T-helper 1 cell treated with Interleukin-12 subunit alpha and Interleukin-12 subunit beta and Interleukin-4 antibody, amounts not matched to agents 30 μg/mL and 1 μg/mL, for 36 hours (primary cell): ENCODE results near the gene GARIN5A.

Source experiments
- H3K27ac Mint-ChIP-seq: one replicate; pipeline ENCODE4 v1.8.0; 2021; ENCODE audit warnings: mild to moderate bottlenecking, mixed read lengths
- H3K27me3 Mint-ChIP-seq: one replicate; pipeline ENCODE4 v1.8.0; 2021; ENCODE audit warnings: low read depth, mixed read lengths
- H3K36me3 Mint-ChIP-seq: one replicate; pipeline ENCODE4 v1.8.0; 2021; ENCODE audit warnings: low read depth, mixed read lengths
- H3K4me1 Mint-ChIP-seq: one replicate; pipeline ENCODE4 v1.8.0; 2021; ENCODE audit warnings: low read depth, mixed read lengths
- H3K4me3 Mint-ChIP-seq: one replicate; pipeline ENCODE4 v1.8.0; 2021; ENCODE audit warnings: mild to moderate bottlenecking, moderate library complexity, mixed read lengths
- H3K9me3 Mint-ChIP-seq: one replicate; pipeline ENCODE4 v1.8.0; 2021; ENCODE audit warnings: mixed read lengths

The GARIN5A gene

DNA sequence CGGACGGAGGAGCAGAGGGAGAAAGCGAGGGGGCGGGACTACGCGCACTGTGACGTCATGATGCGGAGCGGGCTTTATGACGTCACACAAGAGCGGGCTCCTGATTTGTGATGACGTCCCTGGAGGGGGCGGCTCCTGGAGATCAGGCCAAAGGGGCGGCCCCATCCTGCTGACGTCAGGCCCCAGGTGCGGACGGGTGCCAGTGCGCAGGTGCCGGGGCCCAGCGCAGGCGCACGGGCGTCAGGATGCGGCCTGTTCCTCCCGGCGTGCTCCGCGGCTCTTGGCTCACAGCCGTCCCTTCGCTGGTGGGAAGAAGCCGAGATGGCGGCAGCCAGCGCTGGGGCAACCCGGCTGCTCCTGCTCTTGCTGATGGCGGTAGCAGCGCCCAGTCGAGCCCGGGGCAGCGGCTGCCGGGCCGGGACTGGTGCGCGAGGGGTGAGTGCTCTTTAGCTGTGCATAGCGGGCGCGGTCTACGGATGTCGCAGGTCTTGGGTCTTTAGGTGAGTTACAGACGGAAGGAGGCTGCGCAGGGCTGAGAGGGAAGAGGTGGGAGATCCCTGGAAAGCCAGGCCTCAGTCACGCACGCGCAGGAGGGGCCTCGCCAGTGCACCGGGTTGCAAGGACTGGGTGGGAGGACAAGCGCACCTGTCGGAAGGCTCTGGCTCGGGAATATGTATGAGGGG is at the start of gene GARIN5A, which contains the start of gene EMC10:
Gene GARIN5A (minus strand): TSS at position 625 of the 683 bp plus-strand sequence. CDS start 460 bp downstream, at position 165.
Gene EMC10 (plus strand): TSS at position 284 of the 683 bp plus-strand sequence. CDS start 38 bp downstream, at position 322.
- Mint-ChIP-seq H3K4me3 (peak within 1 kb of the TSS; percentile 98), H3K27me3 (no peaks in the 10 kb centered on the region), H3K9me3 (no peaks in the 10 kb centered on the region), H3K36me3 (peaks cover 14% of the 10 kb centered on the region), H3K4me1 (peaks cover 15% of the 10 kb centered on the region), H3K27ac (peak within 1 kb of the TSS; percentile 93)

DNA sequence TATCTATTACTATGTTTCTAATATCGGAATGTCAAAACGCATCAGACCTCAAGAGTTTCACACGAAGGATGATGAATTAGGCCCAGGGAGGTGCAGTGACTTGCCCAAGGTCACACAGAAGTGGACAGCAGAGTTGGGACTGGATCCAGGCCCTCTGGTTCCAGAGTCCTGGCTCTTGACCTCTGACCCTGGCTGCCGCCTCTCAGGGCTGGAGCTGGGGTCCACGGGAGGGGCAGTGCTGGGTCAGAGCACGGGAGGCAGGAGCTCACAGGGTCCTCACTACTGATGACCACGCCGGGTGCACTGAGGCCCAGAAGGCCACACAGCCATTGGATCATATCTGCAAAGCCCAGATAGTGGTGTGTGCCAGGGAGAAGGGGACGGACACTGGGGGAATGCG is 46.2 kb upstream of the GARIN5A start:
- Mint-ChIP-seq H3K27me3 (no peaks in the 10 kb centered on the region), H3K36me3 (no peaks in the 10 kb centered on the region), H3K9me3 (no peaks in the 10 kb centered on the region), H3K4me3 (no peak overlapping the region), H3K27ac (no peak overlapping the region), H3K4me1 (no peaks in the 10 kb centered on the region)

DNA sequence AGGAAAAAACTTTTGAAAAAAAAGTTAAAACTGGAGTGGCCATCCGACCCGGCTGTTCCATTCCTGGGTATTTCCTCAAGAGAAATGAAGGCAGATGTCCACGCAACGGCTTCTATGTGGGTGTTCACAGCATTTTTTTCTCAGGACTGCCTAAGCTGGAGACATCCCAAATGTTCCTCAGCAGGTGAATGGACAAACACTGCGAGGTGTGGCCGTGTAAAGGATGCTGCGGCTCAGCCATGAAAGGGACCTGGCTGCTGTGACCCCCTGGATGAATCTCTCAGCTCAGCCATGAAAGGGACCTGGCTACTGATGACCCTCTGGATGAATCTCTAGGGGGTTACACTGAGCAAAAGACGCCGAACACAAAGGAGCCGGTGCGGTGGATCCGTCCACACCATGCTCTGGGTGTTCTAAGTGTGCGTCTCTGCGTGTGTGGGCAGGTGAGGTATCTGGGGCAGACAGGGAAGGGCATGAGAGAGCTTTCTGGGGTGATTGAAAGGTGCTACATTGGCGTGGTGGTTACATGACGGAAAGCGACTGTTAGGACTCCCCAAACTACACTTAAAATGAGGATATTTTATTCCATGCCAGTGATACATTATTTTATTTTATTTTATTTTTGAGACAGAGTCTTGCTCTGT is 44.3 kb upstream of the GARIN5A start:
- Mint-ChIP-seq H3K36me3 (no peaks in the 10 kb centered on the region), H3K27me3 (no peaks in the 10 kb centered on the region), H3K9me3 (no peaks in the 10 kb centered on the region), H3K4me1 (no peaks in the 10 kb centered on the region), H3K27ac (no peak overlapping the region), H3K4me3 (no peak overlapping the region)

DNA sequence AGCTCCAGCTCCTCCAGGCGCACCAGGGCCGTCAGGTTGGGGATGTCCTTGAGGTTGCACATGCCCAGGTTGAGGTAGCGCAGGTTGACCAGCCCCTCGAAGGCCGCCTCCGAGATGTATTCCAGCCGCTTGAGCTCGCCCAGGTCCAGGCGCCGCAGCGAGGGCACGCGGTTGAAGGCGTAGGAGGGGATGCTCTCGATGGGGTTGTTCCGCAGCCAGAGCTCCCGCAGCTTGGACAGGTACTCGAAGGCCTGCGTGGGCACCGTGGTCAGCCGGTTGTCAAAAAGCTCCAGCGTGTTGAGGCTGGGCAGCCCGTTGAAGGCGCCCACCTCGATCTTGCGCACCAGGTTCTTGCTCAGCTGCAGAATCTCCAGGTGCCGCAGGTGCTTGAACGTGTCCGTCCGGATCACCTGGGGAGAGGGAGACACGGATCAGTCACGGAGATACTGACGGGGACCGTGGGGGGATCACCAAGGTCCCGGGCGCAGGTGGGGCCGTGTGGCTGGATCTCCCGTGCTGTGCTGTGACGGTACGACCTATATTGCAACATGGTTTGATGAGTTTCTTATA is 42.4 kb upstream of the GARIN5A start:
- H3K27ac Mint-ChIP-seq = no peak overlapping the region
- no peaks in the 10 kb centered on the region for H3K9me3 Mint-ChIP-seq

DNA sequence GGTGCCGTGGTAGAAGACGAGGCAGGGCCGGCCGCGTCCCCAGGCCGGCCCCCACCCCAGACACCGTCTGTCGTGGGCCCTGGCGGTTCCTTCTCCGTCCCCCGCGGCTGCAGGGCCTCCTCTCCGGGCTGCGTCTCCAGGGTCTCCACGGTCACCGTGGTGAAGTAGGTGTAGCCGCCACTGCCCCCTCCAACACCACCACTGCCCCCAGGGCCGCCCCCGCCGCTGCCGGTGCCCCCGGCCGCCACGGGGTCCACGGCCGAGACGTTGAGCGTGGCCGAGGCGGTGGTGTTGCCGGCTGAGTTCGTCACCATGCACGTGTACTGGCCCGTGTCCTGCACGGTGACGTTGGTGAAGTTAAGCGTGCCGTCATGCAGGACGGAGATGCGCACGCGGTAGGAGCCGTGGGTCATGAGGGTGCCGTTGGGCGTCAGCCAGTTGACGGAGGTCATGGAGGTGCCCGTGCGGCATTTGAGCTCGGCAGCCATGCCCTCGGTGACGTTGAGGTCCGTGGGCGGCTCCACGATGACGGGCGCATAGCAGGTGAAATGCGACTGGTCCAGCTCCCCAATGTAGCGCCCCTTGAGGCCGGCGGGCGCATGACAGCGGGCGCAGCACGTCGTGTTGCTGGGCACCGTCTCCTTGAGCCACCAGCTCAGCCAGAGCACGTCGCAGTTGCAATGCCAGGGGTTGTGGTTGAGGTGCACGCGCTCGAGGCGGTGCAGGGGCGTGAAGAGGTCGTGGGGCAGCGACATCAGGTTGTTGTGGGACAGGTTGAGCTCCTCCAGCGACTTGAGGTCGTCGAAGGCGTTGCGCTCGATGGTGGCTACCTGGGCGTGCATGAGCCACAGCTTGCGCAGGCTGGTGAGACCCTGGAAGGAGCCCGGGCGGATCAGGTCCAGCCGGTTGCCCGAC is 41.7 kb upstream of the GARIN5A start:
- Mint-ChIP-seq H3K4me3 (no peak overlapping the region), H3K27ac (no peak overlapping the region), H3K9me3 (no peaks in the 10 kb centered on the region), H3K36me3 (no peaks in the 10 kb centered on the region), H3K4me1 (no peaks in the 10 kb centered on the region), H3K27me3 (no peaks in the 10 kb centered on the region)

More for the DNA sequence above, 42.4 kb upstream of the GARIN5A start:
- H3K4me1 Mint-ChIP-seq = no peaks in the 10 kb centered on the region
- H3K4me3 Mint-ChIP-seq = no peak overlapping the region
- H3K27me3 Mint-ChIP-seq = no peaks in the 10 kb centered on the region
- no peaks in the 10 kb centered on the region for H3K36me3 Mint-ChIP-seq

DNA sequence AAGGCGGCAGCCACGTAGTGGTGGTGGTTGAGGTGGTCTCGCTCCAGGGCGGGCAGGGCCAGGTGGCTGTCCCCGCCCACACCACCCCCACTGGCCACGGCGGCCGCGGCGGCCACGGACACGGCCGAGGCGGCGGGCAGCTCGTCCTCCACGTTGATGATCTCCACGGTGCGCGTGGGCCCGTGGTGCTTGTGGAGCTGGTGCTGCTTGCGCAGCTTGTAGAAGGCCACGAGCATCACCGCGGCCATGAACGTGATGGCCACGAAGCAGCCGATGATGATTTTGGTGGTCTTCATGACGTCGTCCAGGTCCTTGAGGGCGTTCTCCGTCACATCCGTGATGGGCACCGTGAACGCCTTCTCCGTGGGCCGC is 41.0 kb upstream of the GARIN5A start:
- H3K4me1 Mint-ChIP-seq = no peaks in the 10 kb centered on the region

DNA sequence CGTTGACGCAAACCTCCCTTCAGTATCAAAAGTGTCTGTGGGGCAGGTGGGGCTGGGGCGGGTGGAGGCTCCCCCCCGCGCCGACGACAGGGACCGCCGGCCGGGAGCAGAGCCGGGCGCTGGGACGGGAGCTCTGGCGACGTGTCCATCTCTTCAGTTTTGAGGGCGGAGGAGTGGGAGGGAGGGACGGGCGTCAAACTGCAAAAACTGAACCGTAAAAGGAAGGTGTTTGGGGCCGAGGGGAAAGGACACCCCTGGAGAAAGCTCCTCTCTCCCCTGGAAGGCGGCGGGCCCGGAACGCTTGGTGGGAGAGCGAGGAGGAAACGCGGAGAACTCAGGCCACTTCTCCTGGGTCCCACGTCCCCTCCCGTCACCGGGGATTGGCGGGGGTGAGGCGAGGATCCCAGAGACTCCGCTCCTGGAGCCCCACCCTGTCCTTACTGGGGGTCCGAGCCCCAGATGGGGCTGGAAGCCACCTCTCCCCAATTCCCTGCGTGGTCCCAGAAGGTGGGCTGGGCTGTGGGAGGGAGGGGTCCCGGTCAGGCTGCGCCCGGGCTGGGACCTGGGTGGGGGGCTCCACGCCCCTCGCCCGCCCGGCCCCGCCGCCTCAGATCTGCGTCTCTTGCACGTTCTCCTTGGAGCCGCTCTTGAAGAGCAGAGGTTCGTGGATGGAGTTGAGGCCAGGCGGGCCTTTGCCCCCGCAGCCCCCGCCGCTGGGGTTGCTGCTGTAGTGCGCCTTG is 40.5 kb upstream of the GARIN5A start:
- no peaks in the 10 kb centered on the region for H3K27me3 Mint-ChIP-seq
- no peaks in the 10 kb centered on the region for H3K9me3 Mint-ChIP-seq
- H3K36me3 Mint-ChIP-seq = no peaks in the 10 kb centered on the region
- H3K27ac Mint-ChIP-seq = no peak overlapping the region
- H3K4me1 Mint-ChIP-seq = no peaks in the 10 kb centered on the region
- H3K4me3 Mint-ChIP-seq = no peak overlapping the region

More for the DNA sequence above, 41.0 kb upstream of the GARIN5A start:
- no peaks in the 10 kb centered on the region for H3K36me3 Mint-ChIP-seq
- no peak overlapping the region for H3K27ac Mint-ChIP-seq
- H3K27me3 Mint-ChIP-seq = no peaks in the 10 kb centered on the region
- no peaks in the 10 kb centered on the region for H3K9me3 Mint-ChIP-seq
- H3K4me3 Mint-ChIP-seq = no peak overlapping the region

DNA sequence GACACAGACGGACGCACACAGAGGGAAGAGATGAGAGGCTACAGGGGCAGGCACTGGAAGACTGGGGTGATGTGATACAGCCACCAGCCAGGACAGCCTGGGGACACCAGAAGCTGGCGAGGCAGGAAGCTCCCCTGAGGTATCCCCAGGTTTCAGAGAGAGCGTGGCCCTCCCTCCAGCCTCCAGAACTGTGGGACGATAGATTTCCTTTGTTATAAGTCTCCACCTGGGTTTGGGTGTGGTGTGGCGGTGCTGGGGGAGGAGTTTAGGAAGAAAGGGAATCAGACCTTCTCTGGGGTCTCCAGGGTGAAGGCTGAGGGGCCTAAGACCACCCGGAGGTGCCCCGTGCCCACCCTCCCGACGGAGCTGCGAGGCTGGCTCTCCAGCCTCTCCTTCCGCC is 39.8 kb upstream of the GARIN5A start:
- no peaks in the 10 kb centered on the region for H3K9me3 Mint-ChIP-seq
- H3K36me3 Mint-ChIP-seq = no peaks in the 10 kb centered on the region
- H3K4me1 Mint-ChIP-seq = peaks cover 2% of the 10 kb centered on the region
- H3K4me3 Mint-ChIP-seq = no peak overlapping the region
- no peak overlapping the region for H3K27ac Mint-ChIP-seq
- no peaks in the 10 kb centered on the region for H3K27me3 Mint-ChIP-seq

DNA sequence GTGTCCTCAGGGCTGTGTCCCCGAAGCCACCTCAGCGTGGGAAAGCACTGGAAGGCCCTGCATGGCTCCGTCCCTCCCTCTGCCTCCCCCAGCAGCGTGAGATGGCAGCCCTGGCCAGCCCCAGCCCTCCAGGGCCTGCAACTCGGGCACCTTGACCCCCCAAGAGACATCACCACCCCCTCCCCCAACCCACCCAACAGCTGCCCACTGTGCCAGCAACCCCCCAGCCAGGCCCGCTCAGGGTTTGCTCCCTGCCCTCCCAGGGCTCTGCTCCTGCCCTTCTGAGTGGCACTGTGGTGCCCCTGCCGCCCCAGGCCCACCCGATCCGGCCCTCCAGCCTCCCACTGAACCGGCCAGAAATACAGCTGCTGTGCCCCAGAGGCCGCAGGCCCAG is 38.5 kb upstream of the GARIN5A start:
- H3K9me3 Mint-ChIP-seq = no peaks in the 10 kb centered on the region
- H3K4me3 Mint-ChIP-seq = no peak overlapping the region
- peaks cover 3% of the 10 kb centered on the region for H3K36me3 Mint-ChIP-seq
- H3K27me3 Mint-ChIP-seq = no peaks in the 10 kb centered on the region
- H3K27ac Mint-ChIP-seq = no peak overlapping the region
- peaks cover 9% of the 10 kb centered on the region for H3K4me1 Mint-ChIP-seq

DNA sequence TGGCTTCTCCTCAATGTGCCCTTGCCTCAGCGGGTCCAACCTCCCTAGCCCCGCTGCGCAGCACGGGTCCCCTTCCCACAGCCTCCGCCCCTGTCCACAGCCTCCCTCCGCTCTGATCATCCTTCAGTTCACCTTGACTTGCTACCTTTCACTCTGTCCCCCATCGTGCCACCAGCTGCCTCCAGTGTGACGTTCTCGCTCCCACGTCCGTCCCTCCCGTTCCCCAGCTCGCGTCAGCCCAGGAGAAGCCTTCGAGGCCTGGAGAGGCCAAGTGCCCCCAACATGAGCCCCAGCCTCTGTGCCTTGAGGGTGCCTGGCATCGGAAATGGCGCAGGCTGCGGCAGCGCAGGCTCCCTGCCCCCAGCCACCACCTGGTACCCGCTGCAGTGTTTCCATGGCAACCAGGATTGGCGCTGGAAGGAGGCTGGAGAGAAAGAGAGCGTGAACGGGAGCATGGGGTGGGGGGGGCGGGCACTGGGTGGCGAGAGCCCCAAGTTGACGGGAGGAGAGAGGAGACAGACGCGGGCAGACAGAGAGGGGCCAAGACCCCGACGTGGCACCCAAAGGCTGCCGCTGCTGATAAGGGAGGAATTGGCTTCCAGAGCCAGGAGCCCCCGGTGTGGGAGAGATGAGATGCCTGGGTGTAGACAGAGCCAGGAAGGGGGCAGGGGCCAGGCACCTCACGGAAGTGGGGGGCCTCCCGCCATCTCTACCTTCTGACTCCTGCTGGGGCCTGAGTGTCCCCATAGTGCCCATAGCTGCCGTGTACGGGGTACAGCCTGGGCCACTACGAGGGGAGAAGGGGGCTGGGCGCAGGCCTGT is 37.9 kb upstream of the GARIN5A start:
- no peak overlapping the region for H3K27ac Mint-ChIP-seq
- no peaks in the 10 kb centered on the region for H3K9me3 Mint-ChIP-seq
- no peaks in the 10 kb centered on the region for H3K27me3 Mint-ChIP-seq
- H3K4me3 Mint-ChIP-seq = no peak overlapping the region
- peaks cover 9% of the 10 kb centered on the region for H3K4me1 Mint-ChIP-seq
- H3K36me3 Mint-ChIP-seq = peaks cover 3% of the 10 kb centered on the region

DNA sequence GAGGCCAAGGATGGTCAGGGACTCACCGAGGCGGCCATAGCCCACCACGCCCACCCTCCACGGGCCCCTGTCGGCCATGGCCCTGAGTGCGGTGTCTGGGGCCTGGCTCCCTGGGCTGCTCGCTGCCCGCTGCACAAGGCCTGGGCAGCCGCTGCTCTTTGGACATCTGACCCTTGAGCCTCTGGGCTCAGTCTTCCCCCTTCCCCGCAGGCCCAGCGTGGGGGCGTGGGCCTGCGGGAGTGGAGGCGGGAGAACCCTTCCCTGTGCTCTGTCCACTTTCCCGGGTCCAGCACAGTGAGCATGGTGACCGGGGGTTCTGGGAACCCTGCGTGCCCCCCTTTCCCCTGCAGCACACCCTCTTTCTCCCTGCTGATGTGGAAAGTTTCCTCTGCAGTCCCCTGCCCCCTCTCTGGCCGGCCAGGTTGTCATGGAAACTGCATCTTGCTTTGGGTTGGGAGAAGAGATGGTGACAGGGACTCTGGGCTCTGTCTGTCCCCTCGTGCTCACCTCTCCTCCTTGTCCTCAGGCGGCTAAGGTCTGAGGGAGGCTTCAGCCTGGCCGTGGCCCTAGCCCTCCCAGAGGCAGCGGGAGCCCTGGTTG is 37.2 kb upstream of the GARIN5A start, which contains the start of gene ASPDH:
Gene ASPDH (minus strand): TSS at position 168 of the 600 bp plus-strand sequence. CDS start 90 bp downstream, at position 78.
- Mint-ChIP-seq H3K9me3 (no peaks in the 10 kb centered on the region), H3K27ac (peak within 1 kb of the TSS; percentile 67), H3K4me1 (peaks cover 13% of the 10 kb centered on the region), H3K27me3 (no peaks in the 10 kb centered on the region), H3K4me3 (no peak within 1 kb of the TSS), H3K36me3 (peaks cover 3% of the 10 kb centered on the region)

DNA sequence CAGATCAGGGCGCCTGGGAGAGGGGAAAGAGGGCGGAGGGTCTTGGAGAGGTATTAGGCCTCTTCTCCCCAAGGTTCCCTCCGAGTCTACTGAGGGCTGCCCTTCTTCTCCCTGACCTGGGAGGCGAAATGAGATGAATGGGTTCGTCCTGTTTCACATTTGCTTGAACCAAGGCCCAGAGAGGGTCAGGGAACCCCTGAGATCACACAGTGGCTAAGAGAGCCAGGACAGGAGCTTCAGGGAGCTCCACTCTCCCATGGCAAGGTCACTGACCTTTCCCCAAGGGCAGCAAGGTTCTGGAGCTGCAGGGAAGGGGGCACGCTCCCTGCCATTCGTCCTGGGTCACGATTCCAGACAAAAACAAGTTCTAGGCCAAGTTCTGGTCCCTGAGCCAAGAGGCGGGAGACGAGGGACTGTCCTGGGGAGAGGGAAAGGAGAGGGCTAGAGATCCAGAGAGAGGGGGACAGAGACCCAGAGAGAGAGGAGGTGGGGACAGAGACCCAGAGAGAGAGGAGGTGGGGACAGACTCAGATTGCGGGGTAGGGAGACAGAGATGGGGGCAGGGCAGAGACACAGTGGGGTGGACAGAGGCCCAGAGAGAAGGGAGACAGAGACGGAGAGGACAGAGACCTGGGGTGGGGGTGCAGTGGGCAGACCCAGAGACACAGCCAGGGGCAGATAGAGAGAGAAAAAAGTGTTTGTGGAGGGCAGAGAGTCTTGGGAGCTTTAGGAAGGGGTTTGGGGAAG is 36.5 kb upstream of the GARIN5A start:
- peak overlapping the region; percentile 67 for H3K27ac Mint-ChIP-seq
- H3K4me1 Mint-ChIP-seq = peaks cover 15% of the 10 kb centered on the region

More for the DNA sequence above, 36.5 kb upstream of the GARIN5A start:
- Mint-ChIP-seq H3K27me3 (no peaks in the 10 kb centered on the region), H3K9me3 (no peaks in the 10 kb centered on the region), H3K4me3 (no peak overlapping the region), H3K36me3 (peaks cover 6% of the 10 kb centered on the region)
